OCI-LY1 (cell line): ENCODE measurements around the gene AEBP1.

Experiments used
- EZH2 ChIP-seq: fragments of 200-600 bp; sonication (generic), shearing (Covaris generic); IDR thresholded peaks from 2 replicates; pipeline ENCODE4 v1.8.0; 2017; ENCODE audit warnings: borderline replicate concordance, mixed run types, mild to moderate bottlenecking, antibody characterized with exemption, low read length, moderate library complexity, mixed read lengths
- TF ChIP-seq, protein P1 (sequence below): fragments of 200-600 bp; sonication (generic), shearing (Covaris generic); IDR thresholded peaks from 2 replicates; pipeline ENCODE4 v1.5.1; 2017; ENCODE audit warnings: mild to moderate bottlenecking, antibody characterized with exemption, low read length, moderate library complexity, mixed read lengths

DNA sequence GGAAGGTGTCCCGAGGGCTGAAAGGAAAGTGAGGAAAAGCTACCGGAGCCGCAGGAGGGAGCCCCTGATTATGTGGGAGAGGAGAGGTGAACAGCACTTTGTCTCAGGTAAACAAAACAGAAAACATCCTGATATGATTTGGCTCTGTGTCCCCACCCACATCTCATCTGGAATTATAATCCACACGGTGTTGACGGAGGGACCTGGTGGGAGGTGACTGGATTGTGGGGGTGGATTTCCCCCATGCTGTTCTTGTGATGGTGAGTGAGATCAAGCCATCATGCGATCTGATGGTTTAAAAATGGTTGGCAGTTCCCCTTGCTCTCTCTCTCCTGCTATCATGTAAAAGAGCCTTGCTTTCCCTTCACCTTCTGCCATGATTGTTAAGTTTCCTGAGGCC lies 16.2 kb downstream of the AEBP1 start:
- TF ChIP-seq, protein P1, sequence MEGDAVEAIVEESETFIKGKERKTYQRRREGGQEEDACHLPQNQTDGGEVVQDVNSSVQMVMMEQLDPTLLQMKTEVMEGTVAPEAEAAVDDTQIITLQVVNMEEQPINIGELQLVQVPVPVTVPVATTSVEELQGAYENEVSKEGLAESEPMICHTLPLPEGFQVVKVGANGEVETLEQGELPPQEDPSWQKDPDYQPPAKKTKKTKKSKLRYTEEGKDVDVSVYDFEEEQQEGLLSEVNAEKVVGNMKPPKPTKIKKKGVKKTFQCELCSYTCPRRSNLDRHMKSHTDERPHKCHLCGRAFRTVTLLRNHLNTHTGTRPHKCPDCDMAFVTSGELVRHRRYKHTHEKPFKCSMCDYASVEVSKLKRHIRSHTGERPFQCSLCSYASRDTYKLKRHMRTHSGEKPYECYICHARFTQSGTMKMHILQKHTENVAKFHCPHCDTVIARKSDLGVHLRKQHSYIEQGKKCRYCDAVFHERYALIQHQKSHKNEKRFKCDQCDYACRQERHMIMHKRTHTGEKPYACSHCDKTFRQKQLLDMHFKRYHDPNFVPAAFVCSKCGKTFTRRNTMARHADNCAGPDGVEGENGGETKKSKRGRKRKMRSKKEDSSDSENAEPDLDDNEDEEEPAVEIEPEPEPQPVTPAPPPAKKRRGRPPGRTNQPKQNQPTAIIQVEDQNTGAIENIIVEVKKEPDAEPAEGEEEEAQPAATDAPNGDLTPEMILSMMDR = no peak
- no peak for TF ChIP-seq EZH2
